DOHH2 (cell line): ENCODE data around the gene PHF11.

Source experiments
- EZH2phosphoT487 ChIP-seq: fragments of 200-600 bp; sonication (generic); IDR thresholded peaks from 2 replicates; pipeline ENCODE4 v1.6.1; 2017; ENCODE audit warnings: borderline replicate concordance, mild to moderate bottlenecking, antibody characterized with exemption, low read length, moderate library complexity, mixed read lengths
- TF ChIP-seq, protein P1 (sequence below): fragments of 200-600 bp; sonication (generic); IDR thresholded peaks from one replicate; pipeline ENCODE4 v1.5.1; 2014; ENCODE audit warnings: antibody characterized with exemption, mild to moderate bottlenecking, low read depth, low read length; ENCODE audit not compliant: poor library complexity, severe bottlenecking

DNA sequence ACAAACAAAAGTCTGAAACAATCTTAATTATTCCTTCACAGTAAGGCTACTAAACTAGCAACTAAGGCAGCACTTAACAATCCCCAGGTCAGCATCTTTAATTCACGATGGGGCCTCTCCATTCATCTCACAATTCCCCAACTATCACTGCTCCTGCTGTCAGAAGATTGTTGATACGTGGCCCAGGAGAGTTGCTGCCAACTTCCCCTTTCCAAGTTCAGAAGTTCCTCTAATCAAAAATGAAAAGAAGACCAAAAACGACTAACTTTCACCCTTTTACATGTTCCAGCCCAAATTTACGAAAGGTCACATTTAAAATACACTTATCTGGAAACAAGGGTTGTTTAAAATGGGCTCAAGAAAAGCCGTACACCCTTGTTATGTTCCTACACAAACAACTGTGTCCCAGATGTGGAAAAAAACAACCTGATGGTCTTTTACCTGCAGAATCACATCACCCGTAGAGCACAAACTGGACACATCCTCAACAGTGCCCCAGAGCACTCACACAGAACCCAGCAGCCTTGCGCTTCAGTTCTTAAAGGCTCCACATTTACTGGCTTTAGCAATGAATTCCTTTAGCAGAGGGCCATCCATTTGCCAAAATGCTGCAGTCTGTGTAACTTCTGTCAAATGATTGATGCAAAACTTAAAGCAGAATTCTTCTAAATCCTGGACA is 38.0 kb downstream of the PHF11 start:
- TF ChIP-seq, protein P1, sequence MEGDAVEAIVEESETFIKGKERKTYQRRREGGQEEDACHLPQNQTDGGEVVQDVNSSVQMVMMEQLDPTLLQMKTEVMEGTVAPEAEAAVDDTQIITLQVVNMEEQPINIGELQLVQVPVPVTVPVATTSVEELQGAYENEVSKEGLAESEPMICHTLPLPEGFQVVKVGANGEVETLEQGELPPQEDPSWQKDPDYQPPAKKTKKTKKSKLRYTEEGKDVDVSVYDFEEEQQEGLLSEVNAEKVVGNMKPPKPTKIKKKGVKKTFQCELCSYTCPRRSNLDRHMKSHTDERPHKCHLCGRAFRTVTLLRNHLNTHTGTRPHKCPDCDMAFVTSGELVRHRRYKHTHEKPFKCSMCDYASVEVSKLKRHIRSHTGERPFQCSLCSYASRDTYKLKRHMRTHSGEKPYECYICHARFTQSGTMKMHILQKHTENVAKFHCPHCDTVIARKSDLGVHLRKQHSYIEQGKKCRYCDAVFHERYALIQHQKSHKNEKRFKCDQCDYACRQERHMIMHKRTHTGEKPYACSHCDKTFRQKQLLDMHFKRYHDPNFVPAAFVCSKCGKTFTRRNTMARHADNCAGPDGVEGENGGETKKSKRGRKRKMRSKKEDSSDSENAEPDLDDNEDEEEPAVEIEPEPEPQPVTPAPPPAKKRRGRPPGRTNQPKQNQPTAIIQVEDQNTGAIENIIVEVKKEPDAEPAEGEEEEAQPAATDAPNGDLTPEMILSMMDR, result no peak
- TF ChIP-seq EZH2phosphoT487, result no peak
